ENCODE data around the gene PIM3. TPM values are rescaled to one million over a fixed set of nuclear protein-coding genes. Genes with fewer than 3 reads are reported as not detected.
A peak's percentile ranks its signal among the peaks of the same experiment; 100 is the strongest.

PIM3 gene
- polyA plus RNA-seq, 1 of the 3 experiments (the other 2 are of a cell fraction), result 15.3 TPM

GRCh38 chr22:49928555-49929210, 31.9 kb upstream of the PIM3 start:
- H3K36me3 ChIP-seq (replicated peaks in 1 of 2; ENCODE audit: control insufficient read depth in 1 of 2, insufficient read depth in 2 of 2, low read length in 1 of 2), result peaks cover 0 to 9% of the 10 kb centered on the region in 2 experiments
- no peaks in the 10 kb centered on the region for H4K20me1 ChIP-seq (ENCODE audit: insufficient read depth)
- H3K27me3 ChIP-seq (ENCODE audit: insufficient read depth), result no peaks in the 10 kb centered on the region
- ChIA-PET CTCF (interaction anchor here (0.6 to 2.5 kb wide), 3 partner anchors 8 to 65 kb away, joined by 3 to 18 read pairs (median 3); no protein-coding TSS in a partner anchor), POLR2A (no interaction called here)
- no peak overlapping the region for H3K27ac ChIP-seq (ENCODE audit: low read depth in 2 of 2, low read length in 1 of 2)
- H3K4me3 ChIP-seq (ENCODE audit: low read depth in 2 of 2, low read length in 1 of 2), result no peak overlapping the region
- no peaks in the 10 kb centered on the region for H3F3A ChIP-seq (replicated peaks; ENCODE audit: insufficient read depth)
- DNase-seq, result no peak
- H3K9me2 ChIP-seq, result no peaks in the 10 kb centered on the region
- H3K4me2 ChIP-seq, result no peak overlapping the region
- WGBS (ENCODE audit: low lambda C conversion rate), result 74% methylated on average over 21 of the region's 38 CpGs
- no peak overlapping the region for H2AFZ ChIP-seq (ENCODE audit: low read depth)
- H3K9me3 ChIP-seq, result no peaks in the 10 kb centered on the region
- no peaks in the 10 kb centered on the region for H3K79me2 ChIP-seq (ENCODE audit: insufficient read depth)
- H3K4me1 ChIP-seq (ENCODE audit: control insufficient read depth in 1 of 2, insufficient read depth in 2 of 2, low read depth in 1 of 2, low read length in 1 of 2), result peaks cover 0 to 20% of the 10 kb centered on the region in 2 experiments; a peak in 1 of 4 replicates
- no peak overlapping the region for H3K9ac ChIP-seq
- TF ChIP-seq GABPA (IDR thresholded peaks at IDR 0.05; ENCODE audit: low read depth) (no peak), EP300 (IDR thresholded peaks at IDR 0.05; ENCODE audit: borderline replicate concordance in 1 of 2, low read depth in 1 of 2, low read length in 1 of 2) (no peak), SIN3A (IDR thresholded peaks at IDR 0.05; ENCODE audit: borderline replicate concordance, low read depth, low read length) (no peak), REST (IDR thresholded peaks at IDR 0.05; ENCODE audit: low read depth, low read length) (no peak), JUND (IDR thresholded peaks at IDR 0.05) (no peak)

- Histone ChIP-seq H3K4me2 (no peak overlapping the region), H3F3A (replicated peaks; ENCODE audit: insufficient read depth) (no peaks in the 10 kb centered on the region)
- CTCF ChIA-PET, result interaction anchor here (0.6 to 5.2 kb wide), 23 partner anchors 9 to 273 kb away, joined by 3 to 88 read pairs (median 5); partner anchors contain the start of genes ALG12 and CRELD2
- TF ChIP-seq FOXJ3 (CRISPR knock-in tag; IDR thresholded peaks at IDR 0.05) (no peak), SMC3 (IDR thresholded peaks at IDR 0.05; ENCODE audit: low read depth, low read length) (peak; percentile 81), TAF1 (IDR thresholded peaks at IDR 0.05; ENCODE audit: borderline replicate concordance, low read depth, low read length) (no peak), NRF1 (IDR thresholded peaks at IDR 0.05; ENCODE audit: low read depth, low read length) (no peak), PBX3 (IDR thresholded peaks at IDR 0.05) (no peak), RAD21 (IDR thresholded peaks at IDR 0.05; ENCODE audit: low read length) (peak; percentile 82), IRF3 (IDR thresholded peaks at IDR 0.05; ENCODE audit: low read depth, low read length) (no peak), MXI1 (IDR thresholded peaks at IDR 0.05; ENCODE audit: low read depth, low read length) (no peak), CTCF (IDR thresholded peaks at IDR 0.05) (peak; percentile 66)
These were observed 31.2 kb upstream of the PIM3 start for GRCh38 chr22:49929211-49929979.

More at GRCh38 chr22:49929211-49929979, 31.2 kb upstream of the PIM3 start:
- no peak overlapping the region for H3K4me3 ChIP-seq (ENCODE audit: low read depth in 2 of 2, low read length in 1 of 2)
- H4K20me1 ChIP-seq (ENCODE audit: insufficient read depth), result no peaks in the 10 kb centered on the region
- 10% methylated on average over 10 of the region's 75 CpGs for WGBS (ENCODE audit: low lambda C conversion rate)
- no peaks in the 10 kb centered on the region for H3K9me2 ChIP-seq
- H3K27me3 ChIP-seq (ENCODE audit: insufficient read depth), result no peaks in the 10 kb centered on the region
- DNase-seq, result peak; percentile 97
- no peak overlapping the region for H3K27ac ChIP-seq (ENCODE audit: low read depth in 2 of 2, low read length in 1 of 2)
- no peak overlapping the region for H3K9ac ChIP-seq
- H3K9me3 ChIP-seq, result no peaks in the 10 kb centered on the region
- H3K36me3 ChIP-seq (replicated peaks in 1 of 2; ENCODE audit: control insufficient read depth in 1 of 2, insufficient read depth in 2 of 2, low read length in 1 of 2), result peaks cover 0 to 6% of the 10 kb centered on the region in 2 experiments
- peaks cover 0 to 25% of the 10 kb centered on the region in 2 experiments; a peak in 1 of 4 replicates for H3K4me1 ChIP-seq (ENCODE audit: control insufficient read depth in 1 of 2, insufficient read depth in 2 of 2, low read depth in 1 of 2, low read length in 1 of 2)
- H3K79me2 ChIP-seq (ENCODE audit: insufficient read depth), result no peaks in the 10 kb centered on the region
- POLR2A ChIA-PET, result no interaction called here
- no peak overlapping the region for H2AFZ ChIP-seq (ENCODE audit: low read depth)
